Measurements from ENCODE around the gene KIAA0513. TPM values are rescaled to one million over a fixed set of nuclear protein-coding genes. Genes with fewer than 3 reads are reported as not detected.

KIAA0513 gene
- total RNA-seq, 1 experiment from 2014 or later: 2.9 TPM

DNA sequence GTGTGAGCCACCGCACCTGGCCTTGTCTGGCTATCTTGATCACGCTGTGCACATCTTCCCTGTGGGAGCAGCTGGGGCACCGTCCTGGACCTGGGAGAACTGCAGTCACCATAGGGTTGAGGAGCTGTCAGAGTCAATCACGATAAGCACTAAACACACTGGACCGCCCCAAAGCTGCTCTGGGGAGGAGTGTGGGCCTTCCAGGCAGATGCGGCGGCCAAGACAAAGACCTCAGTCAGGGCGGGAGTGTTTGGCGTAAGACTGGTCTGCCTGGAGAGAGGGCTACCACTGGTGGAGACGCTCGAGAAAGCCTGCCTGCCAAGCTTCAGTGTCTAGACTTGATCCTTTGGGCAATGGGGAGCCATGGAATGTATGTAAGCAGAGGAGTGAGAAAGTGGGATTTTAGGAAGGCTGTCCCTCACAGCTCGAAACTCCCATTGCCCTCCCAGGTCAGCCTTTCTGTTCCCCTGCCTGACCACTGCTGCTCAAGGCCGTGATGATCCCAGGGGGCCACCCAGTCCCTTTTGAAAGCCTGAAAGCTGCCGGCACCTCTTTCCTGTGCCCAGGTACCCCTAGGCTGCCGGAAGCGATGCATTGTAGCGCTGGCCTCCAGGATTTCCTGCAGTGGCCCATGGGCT lies 114.0 kb downstream of the KIAA0513 start:
- ChIA-PET CTCF (no interaction called here), POLR2A (ENCODE audit: low non-redundant PET) (no interaction called here)
- no peaks in the 10 kb centered on the region for H3K9me3 ChIP-seq (ENCODE audit: low read depth, low read length, poor library complexity, severe bottlenecking)
- H3K27ac ChIP-seq (ENCODE audit: low read depth, low read length, poor library complexity, severe bottlenecking): no peak overlapping the region
- no peak overlapping the region for H3K4me3 ChIP-seq (ENCODE audit: low read depth, low read length, poor library complexity, severe bottlenecking)
- H3K4me1 ChIP-seq (ENCODE audit: insufficient read depth, low read length, poor library complexity, severe bottlenecking): no peaks in the 10 kb centered on the region
- TF ChIP-seq, protein P1, sequence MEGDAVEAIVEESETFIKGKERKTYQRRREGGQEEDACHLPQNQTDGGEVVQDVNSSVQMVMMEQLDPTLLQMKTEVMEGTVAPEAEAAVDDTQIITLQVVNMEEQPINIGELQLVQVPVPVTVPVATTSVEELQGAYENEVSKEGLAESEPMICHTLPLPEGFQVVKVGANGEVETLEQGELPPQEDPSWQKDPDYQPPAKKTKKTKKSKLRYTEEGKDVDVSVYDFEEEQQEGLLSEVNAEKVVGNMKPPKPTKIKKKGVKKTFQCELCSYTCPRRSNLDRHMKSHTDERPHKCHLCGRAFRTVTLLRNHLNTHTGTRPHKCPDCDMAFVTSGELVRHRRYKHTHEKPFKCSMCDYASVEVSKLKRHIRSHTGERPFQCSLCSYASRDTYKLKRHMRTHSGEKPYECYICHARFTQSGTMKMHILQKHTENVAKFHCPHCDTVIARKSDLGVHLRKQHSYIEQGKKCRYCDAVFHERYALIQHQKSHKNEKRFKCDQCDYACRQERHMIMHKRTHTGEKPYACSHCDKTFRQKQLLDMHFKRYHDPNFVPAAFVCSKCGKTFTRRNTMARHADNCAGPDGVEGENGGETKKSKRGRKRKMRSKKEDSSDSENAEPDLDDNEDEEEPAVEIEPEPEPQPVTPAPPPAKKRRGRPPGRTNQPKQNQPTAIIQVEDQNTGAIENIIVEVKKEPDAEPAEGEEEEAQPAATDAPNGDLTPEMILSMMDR (conservative IDR thresholded peaks at IDR 0.05; ENCODE audit: low read depth, low read length): no peak
- TF ChIP-seq EZH2 (IDR thresholded peaks at IDR 0.05; ENCODE audit: borderline replicate concordance, low read depth, low read length, poor library complexity, severe bottlenecking): no peak
- intact Hi-C loops (cut with micrococcal nuclease; ENCODE audit: unreplicated experiment): no loop called here
- BruUV-seq (replicated peaks): no TSS peak
- H3K36me3 ChIP-seq (ENCODE audit: insufficient read depth, low read length, poor library complexity, severe bottlenecking): no peaks in the 10 kb centered on the region
- no peak for DNase-seq (ENCODE audit: low spot score)
- H3K27me3 ChIP-seq (replicated peaks; ENCODE audit: insufficient read depth, low read depth, low read length, poor library complexity): no peaks in the 10 kb centered on the region

DNA sequence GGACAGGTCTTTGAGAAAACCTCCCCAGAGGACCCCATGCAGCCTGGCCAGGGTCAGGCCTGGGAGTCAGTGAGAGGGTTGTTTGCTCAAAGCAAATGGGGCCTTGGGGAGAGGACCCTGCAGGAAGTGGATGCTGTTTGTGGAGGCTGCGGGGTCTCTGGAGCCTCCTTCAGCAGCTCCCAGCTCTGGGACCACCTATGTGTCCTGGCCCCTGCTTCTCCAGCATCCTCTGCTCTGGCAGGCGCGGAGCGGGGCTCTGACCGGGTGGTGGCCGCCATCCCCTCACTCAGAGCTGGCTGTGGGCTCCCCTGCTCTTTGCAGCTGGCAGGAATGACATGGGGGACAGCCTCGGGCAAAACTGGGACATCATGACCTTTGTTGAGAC lies 114.5 kb downstream of the KIAA0513 start:
- TF ChIP-seq, protein P1 (conservative IDR thresholded peaks at IDR 0.05; ENCODE audit: low read depth, low read length): no peak
- TF ChIP-seq EZH2 (IDR thresholded peaks at IDR 0.05; ENCODE audit: borderline replicate concordance, low read depth, low read length, poor library complexity, severe bottlenecking): no peak
- Histone ChIP-seq H3K36me3 (ENCODE audit: insufficient read depth, low read length, poor library complexity, severe bottlenecking) (no peaks in the 10 kb centered on the region), H3K9me3 (ENCODE audit: low read depth, low read length, poor library complexity, severe bottlenecking) (no peaks in the 10 kb centered on the region), H3K4me1 (ENCODE audit: insufficient read depth, low read length, poor library complexity, severe bottlenecking) (no peaks in the 10 kb centered on the region), H3K27ac (ENCODE audit: low read depth, low read length, poor library complexity, severe bottlenecking) (no peak overlapping the region), H3K4me3 (ENCODE audit: low read depth, low read length, poor library complexity, severe bottlenecking) (no peak overlapping the region), H3K27me3 (replicated peaks; ENCODE audit: insufficient read depth, low read depth, low read length, poor library complexity) (no peaks in the 10 kb centered on the region)
- POLR2A ChIA-PET (ENCODE audit: low non-redundant PET): no interaction called here
- no peak for DNase-seq (ENCODE audit: low spot score)
- BruUV-seq (replicated peaks): no TSS peak
- CTCF ChIA-PET: no interaction called here
- intact Hi-C loops (cut with micrococcal nuclease; ENCODE audit: unreplicated experiment): no loop called here

DNA sequence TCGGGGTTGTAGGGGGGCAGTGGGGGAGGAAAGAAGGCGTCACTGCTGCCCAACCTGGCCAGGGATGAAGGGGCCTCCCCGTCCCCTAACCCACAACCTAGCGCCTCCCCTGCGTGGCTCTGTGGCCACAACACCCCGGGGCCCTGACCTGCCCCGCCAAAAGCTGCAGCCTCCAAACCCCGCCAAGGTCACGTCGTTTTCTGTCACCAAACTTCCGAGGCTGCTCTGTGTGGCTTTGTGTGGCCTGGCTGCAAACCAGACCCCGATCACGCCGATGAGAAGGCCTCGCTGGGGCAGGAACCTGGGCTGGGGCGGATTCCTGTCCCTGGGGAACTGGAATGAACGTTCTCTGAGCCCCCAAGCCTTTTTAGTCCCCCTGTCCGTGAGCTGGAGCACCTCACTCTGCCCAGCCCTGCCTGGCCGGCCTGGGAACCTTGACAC lies 115.2 kb downstream of the KIAA0513 start:
- ChIA-PET POLR2A (ENCODE audit: low non-redundant PET) (no interaction called here), CTCF (no interaction called here)

More for the DNA sequence above, 115.2 kb downstream of the KIAA0513 start:
- TF ChIP-seq EZH2 (IDR thresholded peaks at IDR 0.05; ENCODE audit: borderline replicate concordance, low read depth, low read length, poor library complexity, severe bottlenecking): no peak
- TF ChIP-seq, protein P1 (conservative IDR thresholded peaks at IDR 0.05; ENCODE audit: low read depth, low read length): no peak
- Histone ChIP-seq H3K27ac (ENCODE audit: low read depth, low read length, poor library complexity, severe bottlenecking) (no peak overlapping the region), H3K9me3 (ENCODE audit: low read depth, low read length, poor library complexity, severe bottlenecking) (no peaks in the 10 kb centered on the region), H3K4me3 (ENCODE audit: low read depth, low read length, poor library complexity, severe bottlenecking) (no peak overlapping the region), H3K36me3 (ENCODE audit: insufficient read depth, low read length, poor library complexity, severe bottlenecking) (no peaks in the 10 kb centered on the region), H3K4me1 (ENCODE audit: insufficient read depth, low read length, poor library complexity, severe bottlenecking) (no peaks in the 10 kb centered on the region), H3K27me3 (replicated peaks; ENCODE audit: insufficient read depth, low read depth, low read length, poor library complexity) (no peaks in the 10 kb centered on the region)
- intact Hi-C loops (cut with micrococcal nuclease; ENCODE audit: unreplicated experiment): no loop called here
- BruUV-seq (replicated peaks): no TSS peak
- DNase-seq (ENCODE audit: low spot score): no peak

Other genes starting within 250 kb of the KIAA0513 start
- gene CRISPLD2, start 207.8 kb upstream of the KIAA0513 start, total RNA-seq (2021): 0.32 and 0.44 TPM in 2 replicates
- gene ZDHHC7, start 16.3 kb upstream of the KIAA0513 start, total RNA-seq (2021): 42.5 and 43.5 TPM in 2 replicates
- gene CIBAR2, start 84.7 kb downstream of the KIAA0513 start, total RNA-seq (2021): not detected in 2 replicates